ENCODE results near the gene CIZ1. TPM values are rescaled to one million over a fixed set of nuclear protein-coding genes. Genes with fewer than 3 reads are reported as not detected.

CIZ1 gene
- total and polyA plus RNA-seq, 10 of the 15 experiments (the other 5 are each of a cell fraction or from before 2014, with no cell fraction given): 1.8 to 91.6 (median 35.4) TPM

- H3K4me2 ChIP-seq (ENCODE audit: control insufficient read depth, insufficient read depth): no peak overlapping the region
- no peak overlapping the region for H3K9ac ChIP-seq (ENCODE audit: control insufficient read depth, insufficient read depth, low read length)
- no peaks in the 10 kb centered on the region for H3K79me2 ChIP-seq (ENCODE audit: control insufficient read depth, insufficient read depth, low read length)
- FAIRE-seq (no peak), DNase-seq (ENCODE audit: low read depth, low spot score) (no peak), ATAC-seq (no peak)
- ChIA-PET RAD21 (ENCODE audit: unreplicated experiment) (interaction anchor here (0.6 kb wide), 1 partner anchor 21 kb away, joined by 3 read pairs; no protein-coding TSS in a partner anchor), CTCF (interaction anchor here (1.1 kb wide), 1 partner anchor 16 kb away, joined by 3 read pairs; no protein-coding TSS in a partner anchor), POLR2A (interaction anchor here (0.5 kb wide), 1 partner anchor 32 kb away, joined by 3 read pairs; no protein-coding TSS in a partner anchor), SMC1A (ENCODE audit: uncharacterized antibody, unreplicated experiment) (no interaction called here)
- H3K27ac ChIP-seq (ENCODE audit: control insufficient read depth, insufficient read depth): no peak overlapping the region
- 0 out of 2 replicates have a peak, but pooled peaks cover under 1% of the 10 kb centered on the region for H3K4me1 ChIP-seq (ENCODE audit: control insufficient read depth, insufficient read depth, low read length)
- H3K27me3 ChIP-seq (replicated peaks in 1 of 2; ENCODE audit: control insufficient read depth in 2 of 2, insufficient read depth in 2 of 2, low read length in 1 of 2): no peaks in the 10 kb centered on the region
- H3K9me3 ChIP-seq (replicated peaks; ENCODE audit: control insufficient read depth, insufficient read depth, low read length): no peaks in the 10 kb centered on the region
- WGBS (ENCODE audit: insufficient coverage, insufficient replicate concordance, low lambda C conversion rate, missing lambda C conversion rate): 97% methylated on average over 14 of the region's 18 CpGs
- TF ChIP-seq USF1 (IDR thresholded peaks at IDR 0.05; ENCODE audit: borderline replicate concordance, extremely low read length, insufficient read depth, low read depth, low read length) (no peak), IKZF2 (IDR thresholded peaks at IDR 0.05) (no peak), POU2F2 (IDR thresholded peaks at IDR 0.05; ENCODE audit: borderline replicate concordance, low read depth, low read length) (no peak), IKZF1 (conservative IDR thresholded peaks at IDR 0.05) (no peak), ASH2L (IDR thresholded peaks at IDR 0.05; ENCODE audit: borderline replicate concordance, low read depth) (no peak), TBL1XR1 (IDR thresholded peaks at IDR 0.05; ENCODE audit: low read depth, low read length) (no peak), NRF1 (conservative IDR thresholded peaks at IDR 0.05; ENCODE audit: low read depth, low read length) (no peak), MEF2B (IDR thresholded peaks at IDR 0.05; ENCODE audit: partially characterized antibody, poor library complexity, severe bottlenecking) (no peak), SPI1 (IDR thresholded peaks at IDR 0.05; ENCODE audit: borderline replicate concordance, insufficient read depth, low read depth, low read length) (no peak), SIX5 (IDR thresholded peaks at IDR 0.05; ENCODE audit: low read depth, low read length, severe bottlenecking) (no peak)
- TF ChIP-seq, protein P1, sequence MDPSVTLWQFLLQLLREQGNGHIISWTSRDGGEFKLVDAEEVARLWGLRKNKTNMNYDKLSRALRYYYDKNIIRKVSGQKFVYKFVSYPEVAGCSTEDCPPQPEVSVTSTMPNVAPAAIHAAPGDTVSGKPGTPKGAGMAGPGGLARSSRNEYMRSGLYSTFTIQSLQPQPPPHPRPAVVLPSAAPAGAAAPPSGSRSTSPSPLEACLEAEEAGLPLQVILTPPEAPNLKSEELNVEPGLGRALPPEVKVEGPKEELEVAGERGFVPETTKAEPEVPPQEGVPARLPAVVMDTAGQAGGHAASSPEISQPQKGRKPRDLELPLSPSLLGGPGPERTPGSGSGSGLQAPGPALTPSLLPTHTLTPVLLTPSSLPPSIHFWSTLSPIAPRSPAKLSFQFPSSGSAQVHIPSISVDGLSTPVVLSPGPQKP (IDR thresholded peaks at IDR 0.05; ENCODE audit: low read depth, low read length): no peak
- no peak overlapping the region for H3K4me3 ChIP-seq
- H4K20me1 ChIP-seq (ENCODE audit: control insufficient read depth, insufficient read depth): no peaks in the 10 kb centered on the region
- in situ Hi-C loops (cut with MboI): no loop called here
- intact Hi-C loops (cut with micrococcal nuclease; ENCODE audit: unreplicated experiment): no loop called here
- no peak overlapping the region for H2AFZ ChIP-seq (ENCODE audit: control insufficient read depth, low read depth, low read length)
- no TSS peak for BruUV-seq (replicated peaks)
- peaks cover 13 to 19% of the 10 kb centered on the region in 2 experiments; a peak in 3 of 4 replicates for H3K36me3 ChIP-seq (ENCODE audit: control insufficient read depth in 2 of 2, insufficient read depth in 2 of 2, low read length in 1 of 2)
Observed at GRCh38 chr9:128166169-128166568, 25.2 kb downstream of the CIZ1 start.
